ENCODE data around the gene SLC19A1.

- TF ChIP-seq CTCF (IDR thresholded peaks at IDR 0.05; ENCODE audit: insufficient read depth, low read length) (no peak), POLR2AphosphoS5 (IDR thresholded peaks at IDR 0.05; ENCODE audit: low read depth) (no peak), REST (IDR thresholded peaks at IDR 0.05; ENCODE audit: insufficient replicate concordance, low read depth) (no peak)
These were observed 23.5 kb downstream of the SLC19A1 start for GRCh38 chr21:45518742-45519141.

All from HL-60 (cell line).